GM08714 (cell line): Measurements from ENCODE around the gene TMEM74B.

Experiments
- H3K4me3 ChIP-seq: fragments of 200-500 bp; sonication (Bioruptor generic); 2 replicates; pipeline ENCODE4 v1.5.1; 2014; ENCODE audit warnings: mild to moderate bottlenecking, low read length, inconsistent platforms
- ZNF274 ChIP-seq: IDR thresholded peaks from 2 replicates; pipeline ENCODE4 v1.6.1; 2012; ENCODE audit warnings: mild to moderate bottlenecking, low read depth, low read length

TMEM74B gene

GRCh38 chr20:1178623-1179022, 6.2 kb downstream of the TMEM74B start:
- H3K4me3 ChIP-seq, result no peak overlapping the region
- no peak for TF ChIP-seq ZNF274

DNA sequence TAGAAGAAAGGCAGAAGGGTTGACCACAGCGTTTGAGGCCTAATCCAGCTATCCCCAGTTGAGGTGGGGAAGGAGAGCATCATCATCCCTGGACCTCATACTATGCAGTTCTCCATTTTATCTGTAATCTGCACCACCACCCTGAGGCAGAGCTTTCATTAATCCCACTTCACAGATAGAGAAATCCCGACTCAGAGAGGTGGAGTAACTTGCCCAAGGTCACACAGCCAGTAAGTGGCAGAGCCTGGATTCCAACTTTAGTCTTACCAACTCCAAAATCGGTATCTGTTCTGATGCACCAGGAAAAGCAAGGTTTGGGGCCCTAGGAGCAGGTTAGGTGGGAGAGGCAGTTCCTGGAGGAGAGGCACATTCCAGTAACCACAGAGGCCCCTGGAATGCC, 6.7 kb downstream of the TMEM74B start:
- no peak for TF ChIP-seq ZNF274
- H3K4me3 ChIP-seq, result no peak overlapping the region

DNA sequence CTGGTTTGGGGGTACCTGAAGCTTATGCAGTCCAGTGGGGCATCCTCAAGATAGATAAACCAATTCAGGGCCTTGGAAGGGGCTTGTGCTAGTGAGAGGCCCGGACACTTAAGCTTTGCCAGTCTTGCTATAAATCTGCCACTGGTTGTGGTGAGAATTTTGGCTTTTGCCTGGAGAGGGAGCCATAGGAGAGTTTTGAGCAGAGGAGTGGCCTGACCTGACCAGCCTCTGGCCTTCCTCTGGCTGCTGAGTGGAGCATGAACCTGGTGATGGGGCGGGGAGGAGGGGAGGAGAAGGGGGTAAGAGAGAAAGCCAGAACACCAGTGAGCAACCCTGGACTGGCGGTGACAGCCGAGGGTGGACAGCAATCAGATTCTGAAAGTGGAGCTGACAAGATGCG, 7.1 kb downstream of the TMEM74B start:
- no peak overlapping the region for H3K4me3 ChIP-seq
- TF ChIP-seq ZNF274, result no peak

DNA sequence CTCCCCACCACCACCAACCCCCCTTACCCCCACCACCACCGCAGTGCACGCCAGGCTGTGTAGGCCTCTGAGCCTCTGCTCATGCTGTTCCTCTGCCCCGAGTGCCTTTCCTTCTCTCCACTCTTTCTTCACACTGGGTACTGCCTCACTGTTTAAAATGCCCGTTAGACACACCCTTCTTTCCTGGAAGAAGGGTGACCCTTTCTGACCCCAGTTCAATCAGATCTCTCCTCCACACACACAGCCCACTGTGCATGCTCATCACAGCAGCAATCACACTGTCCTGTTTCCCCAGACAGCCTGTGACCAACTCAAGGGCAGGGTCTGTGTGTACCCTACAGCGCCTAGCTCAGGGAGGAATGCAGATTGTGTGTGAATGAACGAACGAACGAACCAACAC, 10.0 kb downstream of the TMEM74B start:
- no peak overlapping the region for H3K4me3 ChIP-seq
- TF ChIP-seq ZNF274, result no peak

- no peak for TF ChIP-seq ZNF274
- H3K4me3 ChIP-seq, result no peak overlapping the region
These were observed 11.1 kb downstream of the TMEM74B start for GRCh38 chr20:1173698-1174097.

- H3K4me3 ChIP-seq, result no peak overlapping the region
- TF ChIP-seq ZNF274, result no peak
These were observed 13.2 kb downstream of the TMEM74B start for GRCh38 chr20:1171461-1172093.

DNA sequence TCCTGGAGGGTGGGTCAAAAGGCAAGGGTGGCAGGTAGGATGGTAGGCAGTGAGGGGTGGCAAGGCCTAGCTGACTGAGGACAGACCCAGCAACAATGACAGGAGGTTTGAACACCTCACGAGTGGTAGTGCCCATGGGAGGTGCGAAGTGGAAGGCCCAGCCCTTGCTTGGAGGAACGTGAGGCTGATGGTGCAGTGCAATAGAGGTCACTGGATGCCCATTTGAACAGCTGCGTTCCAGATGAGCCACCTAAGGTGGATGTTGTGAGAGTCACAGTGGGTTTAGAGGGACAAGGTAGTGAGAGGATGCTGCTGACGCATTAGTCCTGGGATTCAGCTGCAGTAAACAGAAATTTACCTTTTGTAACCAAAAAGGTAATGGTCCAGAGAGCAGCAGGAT, 15.6 kb downstream of the TMEM74B start:
- no peak for TF ChIP-seq ZNF274
- H3K4me3 ChIP-seq, result no peak overlapping the region

- no peak for TF ChIP-seq ZNF274
- no peak overlapping the region for H3K4me3 ChIP-seq
These were observed 17.6 kb downstream of the TMEM74B start for GRCh38 chr20:1166948-1167720.

GRCh38 chr20:1165941-1166340, 18.8 kb downstream of the TMEM74B start:
- H3K4me3 ChIP-seq, result no peak overlapping the region
- TF ChIP-seq ZNF274, result no peak

- H3K4me3 ChIP-seq, result no peak overlapping the region
- no peak for TF ChIP-seq ZNF274
These were observed 19.3 kb downstream of the TMEM74B start for GRCh38 chr20:1165521-1165920.

- no peak for TF ChIP-seq ZNF274
These were observed 19.9 kb downstream of the TMEM74B start for GRCh38 chr20:1164871-1165270.

DNA sequence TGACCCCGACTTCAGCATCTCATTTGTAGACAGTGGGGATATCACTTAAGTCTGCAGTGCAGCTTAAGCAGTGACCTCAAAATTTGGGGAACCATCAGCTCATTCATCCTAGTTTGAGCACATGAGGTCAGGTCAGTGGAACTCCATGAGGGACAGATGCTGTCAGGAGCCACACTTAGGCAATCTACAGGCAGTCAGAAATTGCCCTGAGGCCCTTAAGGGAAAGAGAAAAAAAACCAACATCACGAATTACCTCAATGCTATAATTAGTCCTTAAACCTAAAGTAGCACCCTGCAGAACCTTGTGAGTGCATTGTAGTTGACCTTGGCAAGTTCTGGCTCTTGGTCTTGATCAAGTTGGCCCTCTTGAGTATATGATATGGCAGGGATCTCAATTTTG, 21.1 kb downstream of the TMEM74B start:
- no peak for TF ChIP-seq ZNF274

More at GRCh38 chr20:1164871-1165270, 19.9 kb downstream of the TMEM74B start:
- no peak overlapping the region for H3K4me3 ChIP-seq

GRCh38 chr20:1163105-1163504, 21.7 kb downstream of the TMEM74B start:
- no peak for TF ChIP-seq ZNF274
- H3K4me3 ChIP-seq, result no peak overlapping the region

More for the DNA sequence above, 21.1 kb downstream of the TMEM74B start:
- no peak overlapping the region for H3K4me3 ChIP-seq

DNA sequence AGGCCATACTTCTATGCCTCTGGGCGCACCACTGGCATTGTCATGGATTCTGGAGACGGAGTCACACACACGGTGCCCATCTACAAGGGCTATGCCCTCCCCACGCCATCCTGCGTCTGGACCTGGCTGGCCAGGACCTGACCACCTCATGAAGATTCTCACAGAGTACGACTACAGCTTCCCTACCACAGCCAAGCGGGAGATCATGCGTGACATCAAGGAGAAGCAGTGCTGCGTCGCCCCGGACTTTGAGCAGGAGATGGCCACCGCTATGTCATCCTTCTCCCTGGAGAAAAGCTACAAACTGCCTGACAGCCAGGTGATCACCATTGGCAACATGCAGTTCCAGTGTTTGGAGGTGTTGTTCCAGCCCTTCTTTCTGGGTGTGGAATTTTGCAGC, 23.8 kb downstream of the TMEM74B start:
- no peak overlapping the region for H3K4me3 ChIP-seq
- no peak for TF ChIP-seq ZNF274

DNA sequence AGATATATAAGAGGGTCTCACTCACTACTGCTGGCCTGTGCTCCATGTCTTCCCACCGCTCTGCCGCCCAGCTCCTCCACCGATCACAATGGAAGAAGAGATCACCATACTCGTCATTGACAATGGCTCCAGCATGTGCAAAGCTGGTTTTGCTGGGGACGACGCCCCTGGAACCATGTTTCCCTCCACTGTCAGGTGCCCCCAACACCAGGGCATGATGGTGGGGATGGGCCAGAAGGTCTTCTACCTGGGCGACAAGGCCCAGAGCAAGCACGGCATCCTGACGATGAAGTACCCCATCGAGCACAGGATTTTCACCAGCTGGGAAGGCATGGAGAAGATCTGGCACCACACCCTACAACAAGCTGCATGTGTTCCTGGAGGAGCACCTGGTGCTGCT, 24.3 kb downstream of the TMEM74B start:
- no peak for TF ChIP-seq ZNF274

DNA sequence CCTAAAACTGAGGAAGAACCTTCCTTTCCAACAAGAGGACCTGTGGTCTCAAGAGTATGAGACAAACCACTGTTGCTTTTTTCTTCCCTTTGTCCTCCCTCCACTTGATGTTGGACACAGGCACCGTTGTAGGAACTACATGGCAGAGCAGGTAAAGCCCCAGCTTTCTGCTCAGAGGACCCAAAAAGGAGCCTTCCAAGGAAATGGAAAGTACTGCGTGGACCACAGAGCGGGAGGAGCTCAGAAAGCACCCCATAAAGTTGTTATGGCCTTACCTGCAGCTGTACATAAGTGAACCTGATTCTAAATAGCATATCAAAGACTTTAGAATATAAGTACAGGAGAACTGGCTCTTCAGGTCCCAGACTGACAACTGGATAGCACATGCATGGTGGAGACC, 29.4 kb downstream of the TMEM74B start:
- no peak for TF ChIP-seq ZNF274

More for the DNA sequence above, 24.3 kb downstream of the TMEM74B start:
- no peak overlapping the region for H3K4me3 ChIP-seq

GRCh38 chr20:1154691-1155090, 30.1 kb downstream of the TMEM74B start:
- H3K4me3 ChIP-seq, result no peak overlapping the region
- no peak for TF ChIP-seq ZNF274

More for the DNA sequence above, 29.4 kb downstream of the TMEM74B start:
- H3K4me3 ChIP-seq, result no peak overlapping the region
